GM03348 (cell line): Measurements from ENCODE around the gene PRKAR1A.
"Not testable (repeated sequence)": the region's sequence is repeated elsewhere in the genome, so short reads cannot be mapped to it uniquely, and the experiment has no call there.

ENCODE experiments used
- DNase-seq: peaks from one replicate; pipeline ENCODE4 v3.0.0; 2012; ENCODE audit warnings: low spot score

The PRKAR1A gene

GRCh38 chr17:68512247-68512959, at the start of gene PRKAR1A:
PRKAR1A (plus strand) TSS chr17:68512430; CDS start chr17:68515400, 2,970 bp downstream.
- DNase-seq = peak; percentile 98

GRCh38 chr17:68463211-68464019, 48.8 kb upstream of the PRKAR1A start:
- DNase-seq = no peak

- DNase-seq = no peak
Observed at GRCh38 chr17:68468334-68468733, 43.9 kb upstream of the PRKAR1A start.

- no peak for DNase-seq
Observed at GRCh38 chr17:68468788-68469187, 43.4 kb upstream of the PRKAR1A start.

- DNase-seq = no peak
Observed at GRCh38 chr17:68470961-68471360, 41.3 kb upstream of the PRKAR1A start.

- no peak for DNase-seq
Observed at GRCh38 chr17:68480885-68481284, 31.3 kb upstream of the PRKAR1A start.

GRCh38 chr17:68482576-68483041, 29.6 kb upstream of the PRKAR1A start:
- no peak for DNase-seq

- no peak for DNase-seq
Observed at GRCh38 chr17:68484458-68484857, 27.8 kb upstream of the PRKAR1A start.

GRCh38 chr17:68489919-68490318, 22.3 kb upstream of the PRKAR1A start:
- DNase-seq = no peak

GRCh38 chr17:68491381-68492231, 20.6 kb upstream of the PRKAR1A start:
- DNase-seq = no peak

- DNase-seq = not testable (repeated sequence)
Observed at GRCh38 chr17:68492394-68493054, 19.7 kb upstream of the PRKAR1A start.

GRCh38 chr17:68495081-68495480, 17.1 kb upstream of the PRKAR1A start:
- no peak for DNase-seq

- no peak for DNase-seq
Observed at GRCh38 chr17:68497885-68498319, 14.3 kb upstream of the PRKAR1A start.

GRCh38 chr17:68498479-68499326, 13.5 kb upstream of the PRKAR1A start:
- DNase-seq = peak; percentile 11

- no peak for DNase-seq
Observed at GRCh38 chr17:68499587-68499986, 12.6 kb upstream of the PRKAR1A start.

- no peak for DNase-seq
Observed at GRCh38 chr17:68501074-68501473, 11.2 kb upstream of the PRKAR1A start.

GRCh38 chr17:68505951-68506350, 6.3 kb upstream of the PRKAR1A start:
- DNase-seq = no peak

GRCh38 chr17:68507576-68507975, 4.7 kb upstream of the PRKAR1A start:
- DNase-seq = no peak

GRCh38 chr17:68509141-68510057, 2.8 kb upstream of the PRKAR1A start:
- DNase-seq = no peak

- DNase-seq = no peak
Observed at GRCh38 chr17:68511254-68511670, 968 bp upstream of the PRKAR1A start.
